ENCODE data around the gene GP1BA.

The GP1BA gene

DNA sequence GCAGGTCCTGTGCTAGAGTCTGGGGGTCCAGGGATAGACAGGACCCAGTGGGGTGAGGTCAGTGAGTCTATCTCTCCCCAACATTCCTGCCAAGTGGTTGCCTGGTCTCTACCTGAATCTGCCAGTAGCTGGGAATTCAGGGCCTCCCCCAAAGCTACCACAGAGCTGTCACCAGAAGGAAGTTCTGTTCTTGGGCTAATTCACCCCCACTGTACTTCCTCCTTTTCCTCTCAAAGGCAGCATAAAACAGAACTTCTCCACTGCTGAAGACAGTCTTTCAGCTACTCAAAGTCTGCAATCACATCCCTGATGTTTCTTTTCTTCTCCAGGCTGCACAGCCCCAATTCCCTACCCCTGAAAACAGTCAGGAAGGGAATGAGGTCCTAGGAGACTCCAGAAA is 46.6 kb downstream of the GP1BA start:
- no peak for DNase-seq

DNA sequence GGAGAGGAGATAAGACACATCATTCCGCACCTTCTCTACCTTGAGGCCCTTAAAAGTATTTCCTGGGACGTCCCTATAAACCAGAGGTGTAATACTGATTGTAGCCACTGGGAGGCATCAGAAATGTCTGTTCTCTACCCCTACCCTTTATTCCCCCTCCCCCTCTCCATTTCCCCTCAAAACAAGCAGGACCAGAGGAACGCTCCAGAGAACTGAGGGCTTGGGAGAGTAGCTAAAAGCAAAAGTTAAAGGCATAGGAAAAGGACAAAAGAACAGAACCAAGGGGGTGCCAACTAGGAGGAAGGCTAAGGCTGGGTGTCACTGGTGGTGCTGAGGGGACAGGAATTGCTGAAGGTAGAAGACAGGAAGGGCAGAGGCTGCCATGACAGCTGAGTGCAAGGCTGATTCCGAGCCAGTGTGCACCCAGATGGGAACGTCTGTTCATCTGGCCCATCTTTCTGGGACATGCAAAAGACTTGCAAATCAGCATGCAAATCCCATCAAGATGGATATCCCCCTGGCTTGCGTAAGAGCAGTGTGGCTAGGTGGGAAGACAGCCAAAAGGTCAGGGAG is 48.7 kb downstream of the GP1BA start:
- DNase-seq, result no peak

DNA sequence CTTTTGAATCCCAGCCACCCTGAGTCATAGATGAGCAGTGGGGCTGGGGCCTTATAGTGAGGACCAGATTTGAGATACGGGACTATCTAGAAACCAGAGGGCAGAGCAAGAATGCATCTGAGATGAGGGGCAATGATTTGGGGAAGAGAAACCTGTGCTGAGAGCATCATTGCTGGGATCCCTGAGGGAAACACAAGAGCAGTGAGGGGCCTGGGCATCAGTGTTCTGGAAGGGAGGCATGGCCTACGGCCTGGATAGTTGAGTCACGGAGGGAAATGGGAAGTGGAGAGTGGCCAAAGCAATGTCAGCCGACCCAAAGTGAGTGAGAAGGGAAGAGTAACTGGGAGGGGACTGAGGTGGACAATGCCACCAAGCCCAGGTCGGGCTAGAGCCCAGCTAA is 50.2 kb downstream of the GP1BA start:
- DNase-seq, result no peak

Data from T-helper 9 cell (primary cell).